Measurements from ENCODE around the gene LMX1A.

- TF ChIP-seq POLR2A (IDR thresholded peaks at IDR 0.05), result no peak
- TF ChIP-seq CTCF (IDR thresholded peaks at IDR 0.05), result no peak
Measured at GRCh38 chr1:165179306-165179705, 177.2 kb downstream of the LMX1A start.

Data from Peyer's patch (tissue), 4 donors.